ENCODE measurements around the gene BMERB1. TPM values are rescaled to one million over a fixed set of nuclear protein-coding genes. Genes with fewer than 3 reads are reported as not detected.

BMERB1 gene
- total RNA-seq, 1 experiment from 2014 or later: 3.8 TPM

- H3F3A ChIP-seq (ENCODE audit: low read length, unreplicated experiment): no peaks in the 10 kb centered on the region
- ChIA-PET CTCF (no interaction called here), POLR2A (ENCODE audit: unreplicated experiment) (no interaction called here)
- H3K36me3 ChIP-seq (ENCODE audit: low read depth, low read length): no peaks in the 10 kb centered on the region
- TF ChIP-seq EZH2 (IDR thresholded peaks at IDR 0.05; ENCODE audit: low read length, unreplicated experiment): no peak
- no peak for TF ChIP-seq EZH2phosphoT487 (IDR thresholded peaks at IDR 0.05; ENCODE audit: borderline replicate concordance, low read length)
- TF ChIP-seq CTCF (conservative IDR thresholded peaks at IDR 0.05; ENCODE audit: low read depth, low read length): no peak
- H3K27me3 ChIP-seq (ENCODE audit: low read length): no peaks in the 10 kb centered on the region
- no peak overlapping the region for H2AFZ ChIP-seq (ENCODE audit: low read length)
- H3K9me3 ChIP-seq (ENCODE audit: low read length): no peaks in the 10 kb centered on the region
- H3K27ac ChIP-seq (ENCODE audit: low read length): no peak overlapping the region
- H3K4me2 ChIP-seq (ENCODE audit: low read length): no peak overlapping the region
- no peaks in the 10 kb centered on the region for H3K9me2 ChIP-seq (replicated peaks; ENCODE audit: low read length)
- peaks cover 20% of the 10 kb centered on the region for H3K4me1 ChIP-seq (ENCODE audit: insufficient read depth, low read length)
- DNase-seq (no peak), ATAC-seq (no peak)
- no peak overlapping the region for H3K9ac ChIP-seq (ENCODE audit: low read length)
- H4K20me1 ChIP-seq (ENCODE audit: low read length): no peaks in the 10 kb centered on the region
- intact Hi-C loops (cut with micrococcal nuclease): no loop called here
- no peaks in the 10 kb centered on the region for H3K79me2 ChIP-seq (ENCODE audit: low read length)
- no TSS peak for BruUV-seq (replicated peaks)
- H3K4me3 ChIP-seq (ENCODE audit: low read length): no peak overlapping the region
These were observed 59.2 kb downstream of the BMERB1 start for GRCh38 chr16:15493466-15494180.

- Histone ChIP-seq H3K9me3 (ENCODE audit: low read length) (no peaks in the 10 kb centered on the region), H3K27me3 (ENCODE audit: low read length) (no peaks in the 10 kb centered on the region), H3K9me2 (replicated peaks; ENCODE audit: low read length) (no peaks in the 10 kb centered on the region), H4K20me1 (ENCODE audit: low read length) (no peaks in the 10 kb centered on the region), H3K4me3 (ENCODE audit: low read length) (no peak overlapping the region), H3K36me3 (ENCODE audit: low read depth, low read length) (no peaks in the 10 kb centered on the region), H3K79me2 (ENCODE audit: low read length) (no peaks in the 10 kb centered on the region), H3K4me1 (ENCODE audit: insufficient read depth, low read length) (peaks cover 14% of the 10 kb centered on the region), H2AFZ (ENCODE audit: low read length) (no peak overlapping the region), H3K4me2 (ENCODE audit: low read length) (peak overlapping the region; percentile 34; the same call in 1 of the 2 replicates), H3K9ac (ENCODE audit: low read length) (no peak overlapping the region), H3F3A (ENCODE audit: low read length, unreplicated experiment) (no peaks in the 10 kb centered on the region), H3K27ac (ENCODE audit: low read length) (no peak overlapping the region)
- ChIA-PET POLR2A (ENCODE audit: unreplicated experiment) (no interaction called here), CTCF (no interaction called here)
- intact Hi-C loops (cut with micrococcal nuclease): no loop called here
- no peak for TF ChIP-seq CTCF (conservative IDR thresholded peaks at IDR 0.05; ENCODE audit: low read depth, low read length)
- no peak for TF ChIP-seq EZH2 (IDR thresholded peaks at IDR 0.05; ENCODE audit: low read length, unreplicated experiment)
- TF ChIP-seq EZH2phosphoT487 (IDR thresholded peaks at IDR 0.05; ENCODE audit: borderline replicate concordance, low read length): no peak
- no TSS peak for BruUV-seq (replicated peaks)
- ATAC-seq (no peak; the same call in 1 of the 2 replicates), DNase-seq (peak; percentile 19)
These were observed 59.8 kb downstream of the BMERB1 start for GRCh38 chr16:15494236-15494635.

GRCh38 chr16:15495898-15496297 lies 61.5 kb downstream of the BMERB1 start:
- intact Hi-C loops (cut with micrococcal nuclease): no loop called here
- no peak overlapping the region for H3K27ac ChIP-seq (ENCODE audit: low read length)

More at GRCh38 chr16:15495898-15496297, 61.5 kb downstream of the BMERB1 start:
- H4K20me1 ChIP-seq (ENCODE audit: low read length): no peaks in the 10 kb centered on the region
- H3K27me3 ChIP-seq (ENCODE audit: low read length): no peaks in the 10 kb centered on the region
- H3K9me2 ChIP-seq (replicated peaks; ENCODE audit: low read length): no peaks in the 10 kb centered on the region
- no peak overlapping the region for H3K4me3 ChIP-seq (ENCODE audit: low read length)
- no TSS peak for BruUV-seq (replicated peaks)
- H3K9ac ChIP-seq (ENCODE audit: low read length): no peak overlapping the region
- H3F3A ChIP-seq (ENCODE audit: low read length, unreplicated experiment): no peaks in the 10 kb centered on the region
- ATAC-seq (no peak), DNase-seq (no peak)
- peaks cover 8% of the 10 kb centered on the region for H3K4me1 ChIP-seq (ENCODE audit: insufficient read depth, low read length)
- H3K4me2 ChIP-seq (ENCODE audit: low read length): no peak overlapping the region
- no peak overlapping the region for H2AFZ ChIP-seq (ENCODE audit: low read length)
- H3K9me3 ChIP-seq (ENCODE audit: low read length): no peaks in the 10 kb centered on the region
- H3K36me3 ChIP-seq (ENCODE audit: low read depth, low read length): no peaks in the 10 kb centered on the region
- TF ChIP-seq EZH2 (IDR thresholded peaks at IDR 0.05; ENCODE audit: low read length, unreplicated experiment) (no peak), CTCF (conservative IDR thresholded peaks at IDR 0.05; ENCODE audit: low read depth, low read length) (no peak), EZH2phosphoT487 (IDR thresholded peaks at IDR 0.05; ENCODE audit: borderline replicate concordance, low read length) (no peak)
- ChIA-PET POLR2A (ENCODE audit: unreplicated experiment) (no interaction called here), CTCF (no interaction called here)
- H3K79me2 ChIP-seq (ENCODE audit: low read length): no peaks in the 10 kb centered on the region
